Activated CD4-positive, alpha-beta T cell treated with anti-CD3 and anti-CD28 coated beads, Interleukin-2, amount 50 U/mL, for 16 hours (primary cell): Measurements from ENCODE around the gene FREM2.

Experiments used
- DNase-seq: peaks from one replicate; pipeline ENCODE4 v3.0.0-alpha.2; 2020

Gene FREM2

GRCh38 chr13:38688674-38689073, 1.8 kb downstream of the FREM2 start:
- no peak for DNase-seq

GRCh38 chr13:38690231-38690630, 3.4 kb downstream of the FREM2 start:
- DNase-seq = no peak

GRCh38 chr13:38693168-38693567, 6.3 kb downstream of the FREM2 start:
- no peak for DNase-seq

- no peak for DNase-seq
These were observed 6.8 kb downstream of the FREM2 start for GRCh38 chr13:38693641-38694040.

GRCh38 chr13:38697197-38697596, 10.3 kb downstream of the FREM2 start:
- DNase-seq = no peak

- DNase-seq = no peak
These were observed 10.9 kb downstream of the FREM2 start for GRCh38 chr13:38697628-38698333.

GRCh38 chr13:38700051-38700450, 13.2 kb downstream of the FREM2 start:
- no peak for DNase-seq

- DNase-seq = no peak
These were observed 15.8 kb downstream of the FREM2 start for GRCh38 chr13:38702669-38703068.

- DNase-seq = no peak
These were observed 16.4 kb downstream of the FREM2 start for GRCh38 chr13:38703255-38703654.

- DNase-seq = no peak
These were observed 18.5 kb downstream of the FREM2 start for GRCh38 chr13:38705365-38705764.

- no peak for DNase-seq
These were observed 20.6 kb downstream of the FREM2 start for GRCh38 chr13:38707460-38707859.

- DNase-seq = no peak
These were observed 26.2 kb downstream of the FREM2 start for GRCh38 chr13:38713046-38713445.

- DNase-seq = no peak
These were observed 31.5 kb downstream of the FREM2 start for GRCh38 chr13:38718374-38718773.

- DNase-seq = no peak
These were observed 43.5 kb downstream of the FREM2 start for GRCh38 chr13:38730332-38730731.

- no peak for DNase-seq
These were observed 46.3 kb downstream of the FREM2 start for GRCh38 chr13:38733146-38733545.

- no peak for DNase-seq
These were observed 49.0 kb downstream of the FREM2 start for GRCh38 chr13:38735665-38736440.

- no peak for DNase-seq
These were observed 56.6 kb downstream of the FREM2 start for GRCh38 chr13:38743466-38743865.

GRCh38 chr13:38752686-38753085, 65.8 kb downstream of the FREM2 start:
- no peak for DNase-seq

GRCh38 chr13:38753878-38754277, 67.0 kb downstream of the FREM2 start:
- no peak for DNase-seq

- no peak for DNase-seq
These were observed 68.9 kb downstream of the FREM2 start for GRCh38 chr13:38755793-38756192.

- no peak for DNase-seq
These were observed 71.4 kb downstream of the FREM2 start for GRCh38 chr13:38758277-38758676.

GRCh38 chr13:38759390-38759789, 72.5 kb downstream of the FREM2 start:
- no peak for DNase-seq

GRCh38 chr13:38763446-38764381, 76.8 kb downstream of the FREM2 start:
- DNase-seq = peak; percentile 15
